Activated CD4-positive, alpha-beta T cell treated with anti-CD3 and anti-CD28 coated beads, Interleukin-2, amount 50 U/mL, for 48 hours (primary cell): Measurements from ENCODE around the gene ASB4.

ENCODE experiments used
- DNase-seq, 2 experiments: peaks; one replicate each; pipeline ENCODE4 v3.0.0-alpha.2; 2020

ASB4 gene

GRCh38 chr7:95560674-95561073 is 74.9 kb downstream of the ASB4 start:
- no peak for DNase-seq

GRCh38 chr7:95569720-95570119 is 84.0 kb downstream of the ASB4 start:
- DNase-seq, result no peak

- DNase-seq, result no peak
Measured at GRCh38 chr7:95577137-95577536, 91.4 kb downstream of the ASB4 start.

- DNase-seq, result no peak
Measured at GRCh38 chr7:95578299-95578855, 92.6 kb downstream of the ASB4 start.

- DNase-seq, result no peak
Measured at GRCh38 chr7:95579318-95579717, 93.6 kb downstream of the ASB4 start.

GRCh38 chr7:95581467-95581866 is 95.7 kb downstream of the ASB4 start:
- DNase-seq, result no peak

- DNase-seq, result no peak
Measured at GRCh38 chr7:95582578-95583293, 97.0 kb downstream of the ASB4 start.

- no peak for DNase-seq
Measured at GRCh38 chr7:95583834-95584621, 98.3 kb downstream of the ASB4 start.

- DNase-seq, result no peak
Measured at GRCh38 chr7:95584769-95585425, 99.2 kb downstream of the ASB4 start.

- no peak for DNase-seq
Measured at GRCh38 chr7:95585426-95585789, 99.7 kb downstream of the ASB4 start.

GRCh38 chr7:95586951-95587301 is 101.2 kb downstream of the ASB4 start:
- no peak for DNase-seq

- DNase-seq, result no peak
Measured at GRCh38 chr7:95589031-95589430, 103.3 kb downstream of the ASB4 start.

GRCh38 chr7:95589766-95590165 is 104.0 kb downstream of the ASB4 start:
- no peak for DNase-seq
